Renal pelvis (tissue), 4 donors: ENCODE results near the gene EXOC4. TPM values are rescaled to one million over a fixed set of nuclear protein-coding genes. Genes with fewer than 3 reads are reported as not detected.

Experiments
- DNase-seq: peaks from one replicate; pipeline ENCODE4 v3.0.0-alpha.2; 2013
- polyA plus RNA-seq, 3 donors: library from polyadenylated mRNA; unstranded; fragments of 120-200 nt; gene quantifications; one replicate each; pipeline ENCODE4 v1.2.1, GENCODE V29; 2013; ENCODE audit not compliant: insufficient read length in 3 of 3

Gene EXOC4
- polyA plus RNA-seq, 3 donors, result 66.8 to 69.1 (median 67.4) TPM

GRCh38 chr7:133355822-133356221 lies 102.9 kb downstream of the EXOC4 start:
- DNase-seq, result no peak

GRCh38 chr7:133358708-133359107 lies 105.8 kb downstream of the EXOC4 start:
- DNase-seq, result no peak

- no peak for DNase-seq
These were observed 106.6 kb downstream of the EXOC4 start for GRCh38 chr7:133359449-133359848.

- no peak for DNase-seq
These were observed 107.3 kb downstream of the EXOC4 start for GRCh38 chr7:133360201-133360600.

- DNase-seq, result no peak
These were observed 108.9 kb downstream of the EXOC4 start for GRCh38 chr7:133361806-133362205.

GRCh38 chr7:133364959-133365690 lies 112.2 kb downstream of the EXOC4 start:
- no peak for DNase-seq

- no peak for DNase-seq
These were observed 113.0 kb downstream of the EXOC4 start for GRCh38 chr7:133365917-133366316.

DNA sequence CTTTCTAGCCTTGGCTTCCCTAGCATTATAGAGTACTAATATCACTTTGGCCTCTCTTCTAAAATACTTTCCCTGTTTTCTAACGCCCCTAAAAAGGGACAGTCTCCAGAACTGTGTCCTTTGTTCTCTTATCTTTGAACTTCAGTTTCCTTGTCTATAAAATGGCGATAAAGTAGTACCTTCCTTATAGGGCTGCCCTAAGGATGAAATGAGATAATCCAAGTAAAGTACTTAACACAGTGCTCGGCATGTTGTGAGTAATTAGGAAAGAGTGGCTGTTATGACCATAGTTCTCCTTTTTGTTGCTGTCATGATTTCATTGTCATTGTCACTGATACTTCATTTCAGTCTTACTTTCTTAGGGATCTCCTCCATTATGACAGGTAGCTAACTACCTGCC lies 114.7 kb downstream of the EXOC4 start:
- no peak for DNase-seq

GRCh38 chr7:133369130-133369529 lies 116.3 kb downstream of the EXOC4 start:
- DNase-seq, result no peak

- no peak for DNase-seq
These were observed 118.7 kb downstream of the EXOC4 start for GRCh38 chr7:133371616-133372015.

DNA sequence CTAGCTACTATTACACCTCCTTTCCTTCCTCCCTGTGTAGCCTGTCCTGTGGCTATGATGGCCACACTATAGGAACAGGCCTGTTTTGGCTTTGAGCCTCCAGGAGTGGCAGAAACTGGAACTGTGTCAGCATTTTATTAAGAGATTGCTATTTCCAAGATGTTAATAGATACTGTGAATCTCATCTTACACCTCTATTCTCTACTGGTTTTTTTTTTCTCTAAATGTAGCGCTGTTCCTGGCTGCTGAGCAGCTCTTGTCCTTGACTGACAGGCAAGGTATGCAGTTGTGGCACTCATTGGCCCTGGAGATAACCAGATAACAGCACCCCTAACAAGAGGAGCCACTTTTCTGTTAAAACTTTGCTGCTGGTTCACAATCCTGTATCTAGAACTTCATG lies 119.5 kb downstream of the EXOC4 start:
- DNase-seq, result no peak

DNA sequence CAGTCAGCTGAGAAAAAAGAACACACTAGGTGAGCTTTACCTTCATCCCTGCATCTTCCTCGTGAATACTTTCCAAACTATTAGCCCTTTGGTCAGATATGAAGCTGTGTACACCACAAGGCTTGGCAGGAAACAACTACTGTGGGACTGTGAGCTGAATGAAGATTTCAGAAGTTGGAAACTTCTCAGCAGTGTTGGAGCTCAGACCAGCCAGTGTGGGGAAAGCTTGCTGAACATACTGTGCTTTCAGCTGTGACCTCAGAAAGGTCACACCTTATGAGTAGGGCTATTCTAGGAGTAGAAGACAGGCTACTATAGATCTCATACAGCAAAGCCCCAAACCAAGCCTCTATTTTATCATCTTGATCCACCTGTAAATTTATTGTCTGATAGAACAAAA lies 123.6 kb downstream of the EXOC4 start:
- DNase-seq, result no peak

GRCh38 chr7:133381965-133382364 lies 129.1 kb downstream of the EXOC4 start:
- no peak for DNase-seq

- DNase-seq, result no peak
These were observed 130.1 kb downstream of the EXOC4 start for GRCh38 chr7:133382775-133383559.

DNA sequence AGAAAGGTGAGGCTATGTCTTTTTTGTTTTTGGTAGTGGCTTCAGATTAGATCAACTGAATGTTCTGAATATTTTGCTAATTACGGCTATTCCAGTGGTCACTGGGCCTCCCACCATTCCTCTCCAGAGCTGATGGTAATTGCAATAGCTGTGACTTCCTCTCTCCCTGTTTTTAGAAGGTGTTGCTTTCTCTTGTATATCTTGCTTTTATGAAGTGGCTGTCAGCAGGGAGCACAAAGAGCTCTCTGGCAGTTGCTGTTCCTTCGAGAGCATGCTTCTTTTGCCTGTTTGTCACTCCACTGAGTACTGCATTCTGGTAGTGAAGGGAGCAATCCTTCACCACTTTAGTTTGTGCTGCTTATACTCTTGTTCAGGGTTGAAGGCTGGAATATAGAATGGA lies 133.3 kb downstream of the EXOC4 start:
- DNase-seq, result no peak

GRCh38 chr7:133389727-133390126 lies 136.8 kb downstream of the EXOC4 start:
- no peak for DNase-seq

GRCh38 chr7:133391206-133391605 lies 138.3 kb downstream of the EXOC4 start:
- DNase-seq, result no peak

GRCh38 chr7:133394369-133394768 lies 141.5 kb downstream of the EXOC4 start:
- no peak for DNase-seq

GRCh38 chr7:133395551-133395950 lies 142.7 kb downstream of the EXOC4 start:
- no peak for DNase-seq

DNA sequence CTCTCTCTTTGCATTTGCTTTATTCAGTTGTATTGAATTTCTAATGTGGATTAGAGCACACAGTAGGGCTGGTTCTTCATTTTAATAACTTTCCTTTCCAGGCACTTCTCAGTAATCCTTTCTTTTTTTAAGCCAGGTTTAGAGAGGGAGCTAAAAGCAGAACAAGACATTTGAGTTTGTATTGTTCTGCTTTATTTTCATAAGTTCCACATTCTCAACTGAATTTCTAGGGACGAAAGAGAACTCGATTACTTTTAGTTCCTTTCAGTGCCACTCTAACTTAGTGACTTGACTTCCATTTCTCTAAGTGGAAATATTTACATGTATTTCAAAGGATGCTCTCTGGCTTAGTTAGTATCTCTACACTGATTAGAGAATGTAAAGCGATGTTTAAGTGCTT lies 145.6 kb downstream of the EXOC4 start:
- DNase-seq, result no peak

DNA sequence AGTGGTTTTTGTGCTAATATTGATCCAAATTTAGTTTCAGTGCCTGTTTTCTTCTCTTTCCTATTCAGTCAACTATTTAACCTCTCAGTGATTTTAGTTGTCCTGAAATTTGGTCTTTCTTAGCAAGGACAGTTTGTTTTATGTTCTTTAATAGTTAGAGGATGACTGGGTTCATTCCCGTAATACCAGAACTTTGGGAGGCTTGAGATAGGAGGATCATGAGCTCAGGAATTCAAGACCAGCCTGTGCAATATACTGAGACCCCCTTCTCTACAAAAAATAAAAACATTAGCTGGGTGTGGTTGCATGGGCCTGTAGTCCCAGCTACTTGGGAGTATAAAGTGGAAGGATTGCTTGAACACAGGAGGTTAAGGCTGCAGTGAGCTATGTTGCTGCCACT lies 148.3 kb downstream of the EXOC4 start:
- no peak for DNase-seq

GRCh38 chr7:133408212-133408611 lies 155.3 kb downstream of the EXOC4 start:
- no peak for DNase-seq

GRCh38 chr7:133409421-133409820 lies 156.5 kb downstream of the EXOC4 start:
- no peak for DNase-seq

- no peak for DNase-seq
These were observed 157.1 kb downstream of the EXOC4 start for GRCh38 chr7:133409966-133410365.
